CD4-positive, alpha-beta T cell (primary cell): ENCODE data around the gene STYXL1. TPM values are rescaled to one million over a fixed set of nuclear protein-coding genes. Genes with fewer than 3 reads are reported as not detected.

Experiments
- ATAC-seq: fragments of 200-7000 bp; cut with Tn5 transposase; one replicate; pipeline ENCODE4 v1.10.0; 2022; ENCODE audit warnings: mild to moderate bottlenecking; ENCODE audit not compliant: poor library complexity
- CTCF ChIA-PET: fragments of 350-600 bp; sonication (Branson Sonifier 250); formaldehyde crosslinking; loops from one replicate; lab custom pipeline; 2021; ENCODE audit warnings: antibody characterized with exemption, inconsistent platforms; lab: Charles Lee
- POLR2A ChIA-PET: fragments of 350-600 bp; sonication (Branson Sonifier 250); formaldehyde crosslinking; loops from one replicate; lab custom pipeline; 2021; ENCODE audit warnings: antibody characterized with exemption, inconsistent platforms; lab: Charles Lee
- DNase-seq, 14 experiments: peaks; one replicate each; pipeline ENCODE4 v3.0.0-alpha.2; 2013 to 2020; ENCODE audit warnings: mixed read lengths in 2 of 14
- H3K27ac ChIP-seq, 2 donors: one replicate each; pipeline versions ENCODE4 v1.5.1 to v1.7.0; 2013; ENCODE audit warnings: low read length in 2 of 2, low read depth in 1 of 2, mild to moderate bottlenecking in 1 of 2
- H3K27me3 ChIP-seq, 2 experiments: 1 replicate in 1 of 2; 2 replicates in 1 of 2; pipeline versions ENCODE4 v1.6.1 to v1.7.0; 2013; ENCODE audit warnings: low read length in 2 of 2, control low read depth in 1 of 2, mild to moderate bottlenecking in 1 of 2, moderate library complexity in 1 of 2; ENCODE audit not compliant: insufficient read depth in 2 of 2, control insufficient read depth in 1 of 2
- H3K36me3 ChIP-seq: one replicate; pipeline ENCODE4 v1.6.1; 2013; ENCODE audit warnings: low read length, control low read depth; ENCODE audit not compliant: insufficient read depth
- H3K4me1 ChIP-seq: one replicate; pipeline ENCODE4 v1.6.1; 2013; ENCODE audit warnings: low read length, control low read depth; ENCODE audit not compliant: insufficient read depth
- H3K4me3 ChIP-seq: one replicate; pipeline ENCODE4 v1.5.1; 2013; ENCODE audit warnings: mild to moderate bottlenecking, low read length, moderate library complexity
- H3K9me3 ChIP-seq, 2 experiments: 1 replicate in 1 of 2; 2 replicates in 1 of 2; pipeline versions ENCODE4 v1.6.1 to v1.7.0; 2013; ENCODE audit warnings: low read length in 2 of 2, mild to moderate bottlenecking in 2 of 2, control low read depth in 1 of 2, moderate library complexity in 1 of 2; ENCODE audit not compliant: control insufficient read depth in 1 of 2, insufficient read depth in 1 of 2
- H3K27ac Mint-ChIP-seq: one replicate; pipeline ENCODE4 v1.8.0; 2020; ENCODE audit warnings: mixed read lengths
- H3K27me3 Mint-ChIP-seq: one replicate; pipeline ENCODE4 v1.8.0; 2021; ENCODE audit warnings: mixed read lengths
- H3K36me3 Mint-ChIP-seq: one replicate; pipeline ENCODE4 v1.8.0; 2021; ENCODE audit warnings: low read depth, mixed read lengths
- H3K4me1 Mint-ChIP-seq: one replicate; pipeline ENCODE4 v1.8.0; 2021; ENCODE audit warnings: low read depth, mixed read lengths
- H3K4me3 Mint-ChIP-seq: one replicate; pipeline ENCODE4 v1.8.0; 2020; ENCODE audit warnings: mild to moderate bottlenecking, mixed read lengths
- H3K9me3 Mint-ChIP-seq: one replicate; pipeline ENCODE4 v1.8.0; 2020; ENCODE audit warnings: mixed read lengths
- CTCF ChIP-seq: fragments of 200-600 bp; IDR thresholded peaks from one replicate; pipeline ENCODE4 v1.8.0; 2022; ENCODE audit warnings: antibody characterized with exemption, mild to moderate bottlenecking
- intact Hi-C, 2 experiments: fragments of 100-400 bp; cut with DNase I in 1 of 2; cut with micrococcal nuclease in 1 of 2; formaldehyde crosslinking; loops; one replicate each; pipeline versions ENCODE4 v1.15.1 to v1.9.0; 2023 to 2025; cut with DNase I, micrococcal nuclease
- total RNA-seq, 174 experiments: library from RNA in 2 of 174; stranded (reverse) in 2 of 174; gene quantifications; one replicate each; pipeline ENCODE4 v1.2.3 and lab custom pipeline; 2021 to 2026

Gene STYXL1
- total RNA-seq, 2 experiments from 2014 or later = 8.4 to 8.5 TPM

GRCh38 chr7:76048668-76048988, 828 bp upstream of the STYXL1 start:
- Histone ChIP-seq H3K36me3 (peaks cover 13% of the 10 kb centered on the region), H3K4me3 (peak overlapping the region; percentile 100), H3K27me3 (no peaks in the 10 kb centered on the region), H3K27ac (peak overlapping the region; percentile 65 to 96), H3K9me3 (no peaks in the 10 kb centered on the region), H3K4me1 (peaks cover 57% of the 10 kb centered on the region)
- POLR2A ChIA-PET = interaction anchor here (0.6 to 3.3 kb wide), 7 partner anchors 18 to 563 kb away, joined by 3 to 21 read pairs (median 4); partner anchors contain the start of genes POM121C, POR and RHBDD2
- Mint-ChIP-seq H3K9me3 (no peaks in the 10 kb centered on the region), H3K4me1 (peaks cover 67% of the 10 kb centered on the region), H3K36me3 (peaks cover 43% of the 10 kb centered on the region), H3K4me3 (peak overlapping the region; percentile 93), H3K27ac (peak overlapping the region; percentile 96), H3K27me3 (no peaks in the 10 kb centered on the region)
- CTCF ChIA-PET = no interaction called here
- intact Hi-C loops = no loop called here
- TF ChIP-seq CTCF = no peak
- ATAC-seq = peak; percentile 22
- peak in 4 of 14 experiments; percentile 3 to 26 (median 9) for DNase-seq

GRCh38 chr7:76047305-76047810, 442 bp downstream of the STYXL1 start:
- Histone ChIP-seq H3K9me3 (no peaks in the 10 kb centered on the region), H3K27ac (peak overlapping the region; percentile 65 to 96), H3K36me3 (peaks cover 8% of the 10 kb centered on the region), H3K4me3 (peak overlapping the region; percentile 100), H3K4me1 (peaks cover 57% of the 10 kb centered on the region), H3K27me3 (no peaks in the 10 kb centered on the region)
- peaks cover 36% of the 10 kb centered on the region for H3K36me3 Mint-ChIP-seq
- POLR2A ChIA-PET = interaction anchor here (0.7 to 3.3 kb wide), 11 partner anchors 8 to 561 kb away, joined by 3 to 21 read pairs (median 4); partner anchors contain the start of genes POM121C, POR and RHBDD2
- TF ChIP-seq CTCF = no peak
- no peak for ATAC-seq
- H3K27ac Mint-ChIP-seq = peak overlapping the region; percentile 96
- DNase-seq = peak in 2 of 14 experiments; percentile 8 to 39
- H3K27me3 Mint-ChIP-seq = no peaks in the 10 kb centered on the region
- no peaks in the 10 kb centered on the region for H3K9me3 Mint-ChIP-seq
- CTCF ChIA-PET = no interaction called here
- peak overlapping the region; percentile 93 for H3K4me3 Mint-ChIP-seq
- intact Hi-C loops = loop anchor here in 1 of 2 experiments (2.0 kb wide), 2 partner anchors 53 to 117 kb away; partner anchors contain the start of gene TMEM120A
- H3K4me1 Mint-ChIP-seq = peaks cover 61% of the 10 kb centered on the region

DNA sequence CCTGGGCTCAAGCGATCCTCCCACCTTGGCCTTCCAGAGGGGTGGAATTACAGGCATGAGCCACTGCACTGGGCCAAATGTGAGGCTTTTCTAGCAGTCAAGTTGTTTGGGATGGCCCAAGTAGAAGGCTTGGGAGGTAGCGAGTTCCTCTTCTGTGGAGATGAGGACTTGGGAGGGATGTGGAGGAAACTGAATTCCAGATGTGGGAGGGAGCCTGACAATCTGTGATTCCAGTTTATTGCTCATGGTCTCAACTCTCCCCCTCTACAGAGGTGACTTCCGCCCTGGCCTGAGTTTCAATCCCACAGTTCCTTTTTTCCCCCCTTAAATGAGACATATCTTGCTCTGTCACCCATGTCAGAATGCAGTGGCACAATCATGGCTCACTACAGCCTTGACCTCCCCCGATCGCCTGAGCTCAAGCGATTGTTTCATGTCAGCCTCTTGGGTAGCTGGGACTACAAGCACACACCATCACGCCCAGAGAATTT, 3.4 kb downstream of the STYXL1 start:
- ChIA-PET POLR2A (no interaction called here), CTCF (no interaction called here)
- H3K4me3 ChIP-seq = no peak overlapping the region
- peaks cover 13% of the 10 kb centered on the region for H3K36me3 ChIP-seq
- ATAC-seq (no peak), DNase-seq (no peak)
- Mint-ChIP-seq H3K27me3 (no peaks in the 10 kb centered on the region), H3K4me3 (peak overlapping the region; percentile 78), H3K36me3 (peaks cover 21% of the 10 kb centered on the region), H3K9me3 (no peaks in the 10 kb centered on the region), H3K27ac (no peak overlapping the region), H3K4me1 (peaks cover 49% of the 10 kb centered on the region)
- no peak overlapping the region for H3K27ac ChIP-seq
- no peak for TF ChIP-seq CTCF
- intact Hi-C loops = no loop called here
- no peaks in the 10 kb centered on the region for H3K9me3 ChIP-seq
- no peaks in the 10 kb centered on the region for H3K27me3 ChIP-seq
- peaks cover 37% of the 10 kb centered on the region for H3K4me1 ChIP-seq
